SK-N-DZ (cell line): Measurements from ENCODE around the gene ZBTB17.

Experiments
- DNase-seq: peaks from one replicate; pipeline ENCODE4 v3.0.0-alpha.2; 2015; ENCODE audit warnings: low spot score

Gene ZBTB17

GRCh38 chr1:15947382-15948090 is 28.4 kb downstream of the ZBTB17 start:
- no peak for DNase-seq

GRCh38 chr1:15946571-15947381 is 29.1 kb downstream of the ZBTB17 start:
- DNase-seq, result no peak

- DNase-seq, result no peak
These were observed 30.0 kb downstream of the ZBTB17 start for GRCh38 chr1:15945832-15946448.

GRCh38 chr1:15945011-15945831 is 30.7 kb downstream of the ZBTB17 start:
- DNase-seq, result no peak

- DNase-seq, result no peak
These were observed 31.4 kb downstream of the ZBTB17 start for GRCh38 chr1:15944308-15945010.

GRCh38 chr1:15943992-15944307 is 32.0 kb downstream of the ZBTB17 start:
- no peak for DNase-seq

GRCh38 chr1:15943328-15943991 is 32.4 kb downstream of the ZBTB17 start:
- DNase-seq, result no peak

- DNase-seq, result no peak
These were observed 33.1 kb downstream of the ZBTB17 start for GRCh38 chr1:15942661-15943327.

GRCh38 chr1:15941899-15942660 is 33.8 kb downstream of the ZBTB17 start:
- no peak for DNase-seq

- DNase-seq, result no peak
These were observed 34.7 kb downstream of the ZBTB17 start for GRCh38 chr1:15941044-15941840.

- DNase-seq, result no peak
These were observed 35.5 kb downstream of the ZBTB17 start for GRCh38 chr1:15940110-15941043.

- no peak for DNase-seq
These were observed 36.5 kb downstream of the ZBTB17 start for GRCh38 chr1:15939181-15940109.

GRCh38 chr1:15938628-15939161 is 37.2 kb downstream of the ZBTB17 start:
- DNase-seq, result no peak

GRCh38 chr1:15937706-15938168 is 38.2 kb downstream of the ZBTB17 start:
- DNase-seq, result no peak

GRCh38 chr1:15937146-15937545 is 38.8 kb downstream of the ZBTB17 start:
- no peak for DNase-seq

- no peak for DNase-seq
These were observed 39.9 kb downstream of the ZBTB17 start for GRCh38 chr1:15936025-15936424.
